ENCODE results near the gene CLOCK. TPM values are rescaled to one million over a fixed set of nuclear protein-coding genes. Genes with fewer than 3 reads are reported as not detected.

CLOCK gene
- total RNA-seq, 1 donor from 2014 or later, result 35.9 TPM

- H3K4me2 ChIP-seq, result no peak overlapping the region
- no peak overlapping the region for H2AFZ ChIP-seq (replicated peaks)
- H3K9me3 ChIP-seq (ENCODE audit: low read depth), result no peaks in the 10 kb centered on the region
- Mint-ChIP-seq H3K36me3 (peaks cover 33% of the 10 kb centered on the region), H3K27me3 (ENCODE audit: insufficient read depth, low read depth) (peaks cover 4% of the 10 kb centered on the region), H3K27ac (no peak overlapping the region), H3K4me3 (no peak overlapping the region), H3K9me3 (no peaks in the 10 kb centered on the region), H3K4me1 (no peaks in the 10 kb centered on the region)
- H3K27me3 ChIP-seq, result no peaks in the 10 kb centered on the region
- no peak overlapping the region for H3K4me3 ChIP-seq
- TF ChIP-seq EZH2 (IDR thresholded peaks at IDR 0.05), result no peak
- no peak for TF ChIP-seq EZH2phosphoT487 (IDR thresholded peaks at IDR 0.05)
- TF ChIP-seq, protein P1, sequence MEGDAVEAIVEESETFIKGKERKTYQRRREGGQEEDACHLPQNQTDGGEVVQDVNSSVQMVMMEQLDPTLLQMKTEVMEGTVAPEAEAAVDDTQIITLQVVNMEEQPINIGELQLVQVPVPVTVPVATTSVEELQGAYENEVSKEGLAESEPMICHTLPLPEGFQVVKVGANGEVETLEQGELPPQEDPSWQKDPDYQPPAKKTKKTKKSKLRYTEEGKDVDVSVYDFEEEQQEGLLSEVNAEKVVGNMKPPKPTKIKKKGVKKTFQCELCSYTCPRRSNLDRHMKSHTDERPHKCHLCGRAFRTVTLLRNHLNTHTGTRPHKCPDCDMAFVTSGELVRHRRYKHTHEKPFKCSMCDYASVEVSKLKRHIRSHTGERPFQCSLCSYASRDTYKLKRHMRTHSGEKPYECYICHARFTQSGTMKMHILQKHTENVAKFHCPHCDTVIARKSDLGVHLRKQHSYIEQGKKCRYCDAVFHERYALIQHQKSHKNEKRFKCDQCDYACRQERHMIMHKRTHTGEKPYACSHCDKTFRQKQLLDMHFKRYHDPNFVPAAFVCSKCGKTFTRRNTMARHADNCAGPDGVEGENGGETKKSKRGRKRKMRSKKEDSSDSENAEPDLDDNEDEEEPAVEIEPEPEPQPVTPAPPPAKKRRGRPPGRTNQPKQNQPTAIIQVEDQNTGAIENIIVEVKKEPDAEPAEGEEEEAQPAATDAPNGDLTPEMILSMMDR (IDR thresholded peaks at IDR 0.05), result no peak
- H3K27ac ChIP-seq, result no peak overlapping the region
- peaks cover 55% of the 10 kb centered on the region for H4K20me1 ChIP-seq (ENCODE audit: low read depth)
- peaks cover 8% of the 10 kb centered on the region for H3F3A ChIP-seq (ENCODE audit: low read depth)
- no peak overlapping the region for H3K9ac ChIP-seq
- peaks cover 99% of the 10 kb centered on the region for H3K79me2 ChIP-seq (ENCODE audit: low read depth)
- no peaks in the 10 kb centered on the region for H3K36me3 ChIP-seq
- peaks cover 11% of the 10 kb centered on the region for H3K4me1 ChIP-seq
- no peak for DNase-seq (ENCODE audit: low spot score)
Observed at GRCh38 chr4:55407764-55408163, 138.9 kb downstream of the CLOCK start.

DNA sequence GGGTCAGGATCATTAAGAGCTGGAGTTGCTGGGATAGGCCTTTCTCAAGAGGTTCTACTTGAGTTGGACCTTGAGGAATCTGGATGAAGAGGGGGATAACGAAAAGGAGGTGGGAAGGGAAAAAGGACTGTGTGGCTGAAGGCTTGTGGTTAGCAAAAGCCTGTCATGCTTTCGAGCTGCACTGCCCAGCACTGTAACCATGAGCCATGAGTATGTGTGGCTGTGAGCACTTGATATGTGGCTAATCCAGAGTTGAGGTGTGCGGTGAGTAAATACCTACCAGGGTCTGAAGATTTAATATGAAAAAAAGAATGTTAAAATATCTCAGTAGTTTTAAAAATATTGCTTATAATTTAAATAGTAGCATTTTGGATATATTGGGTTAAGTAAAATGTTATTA, 139.6 kb downstream of the CLOCK start:
- Histone ChIP-seq H3K9me3 (ENCODE audit: low read depth) (no peaks in the 10 kb centered on the region), H3K4me2 (no peak overlapping the region), H3K79me2 (ENCODE audit: low read depth) (peaks cover 99% of the 10 kb centered on the region), H3K4me3 (no peak overlapping the region), H3K27me3 (no peaks in the 10 kb centered on the region), H4K20me1 (ENCODE audit: low read depth) (peaks cover 55% of the 10 kb centered on the region), H3F3A (ENCODE audit: low read depth) (peaks cover 8% of the 10 kb centered on the region), H3K4me1 (peaks cover 11% of the 10 kb centered on the region), H3K9ac (no peak overlapping the region), H3K27ac (no peak overlapping the region), H3K36me3 (no peaks in the 10 kb centered on the region), H2AFZ (replicated peaks) (no peak overlapping the region)
- DNase-seq (ENCODE audit: low spot score), result no peak
- H3K4me1 Mint-ChIP-seq, result no peaks in the 10 kb centered on the region
- H3K27ac Mint-ChIP-seq, result no peak overlapping the region
- peaks cover 33% of the 10 kb centered on the region for H3K36me3 Mint-ChIP-seq
- no peaks in the 10 kb centered on the region for H3K9me3 Mint-ChIP-seq
- no peak overlapping the region for H3K4me3 Mint-ChIP-seq
- TF ChIP-seq EZH2 (IDR thresholded peaks at IDR 0.05) (no peak), EZH2phosphoT487 (IDR thresholded peaks at IDR 0.05) (no peak)
- TF ChIP-seq, protein P1 (IDR thresholded peaks at IDR 0.05), result no peak
- H3K27me3 Mint-ChIP-seq (ENCODE audit: insufficient read depth, low read depth), result peaks cover 4% of the 10 kb centered on the region

GRCh38 chr4:55406545-55406944, 140.2 kb downstream of the CLOCK start:
- Mint-ChIP-seq H3K4me3 (no peak overlapping the region), H3K9me3 (no peaks in the 10 kb centered on the region), H3K4me1 (no peaks in the 10 kb centered on the region), H3K27ac (no peak overlapping the region), H3K36me3 (peaks cover 28% of the 10 kb centered on the region), H3K27me3 (ENCODE audit: insufficient read depth, low read depth) (peaks cover 4% of the 10 kb centered on the region)
- Histone ChIP-seq H3K9me3 (ENCODE audit: low read depth) (no peaks in the 10 kb centered on the region), H3K27ac (no peak overlapping the region), H3K4me3 (no peak overlapping the region), H3K4me2 (no peak overlapping the region), H3F3A (ENCODE audit: low read depth) (peaks cover 8% of the 10 kb centered on the region), H3K36me3 (peaks cover under 1% of the 10 kb centered on the region), H4K20me1 (ENCODE audit: low read depth) (peaks cover 50% of the 10 kb centered on the region), H3K4me1 (peaks cover 11% of the 10 kb centered on the region), H3K9ac (no peak overlapping the region), H2AFZ (replicated peaks) (no peak overlapping the region), H3K79me2 (ENCODE audit: low read depth) (peaks cover 99% of the 10 kb centered on the region), H3K27me3 (no peaks in the 10 kb centered on the region)
- no peak for DNase-seq (ENCODE audit: low spot score)
- TF ChIP-seq EZH2phosphoT487 (IDR thresholded peaks at IDR 0.05) (no peak), EZH2 (IDR thresholded peaks at IDR 0.05) (no peak)
- TF ChIP-seq, protein P1 (IDR thresholded peaks at IDR 0.05), result no peak

Data from neural progenitor cell (in vitro differentiated cells).